GM18907 (cell line): Measurements from ENCODE around the gene DCUN1D3.

ENCODE experiments used
- ATAC-seq: cut with Tn5 transposase; IDR thresholded peaks from one replicate; pipeline ENCODE4 v1.9.1; 2021; ENCODE audit warnings: mild to moderate bottlenecking, moderate library complexity; ENCODE audit not compliant: unreplicated experiment

Gene DCUN1D3

DNA sequence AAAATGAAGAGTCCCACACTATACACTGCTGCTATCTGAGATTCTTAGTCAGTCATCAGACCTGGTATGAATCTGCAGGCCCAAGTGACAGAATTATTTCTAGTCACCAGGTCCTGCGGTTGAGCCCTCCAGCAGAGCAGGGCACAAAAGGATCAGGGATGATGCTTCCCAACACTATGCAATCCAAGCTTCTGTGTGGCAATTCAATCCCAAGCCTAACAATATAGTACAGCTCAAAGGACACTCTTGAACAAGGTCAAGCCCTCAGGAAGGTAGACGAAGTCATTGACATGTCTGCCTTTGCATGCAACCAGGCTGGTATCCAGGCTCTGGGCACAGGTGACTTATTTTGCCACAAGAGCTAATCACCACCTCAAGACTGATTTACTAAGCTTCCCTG is 5.8 kb downstream of the DCUN1D3 start:
- no peak for ATAC-seq

- no peak for ATAC-seq
Observed at GRCh38 chr16:20889625-20890275, 10.4 kb downstream of the DCUN1D3 start.

DNA sequence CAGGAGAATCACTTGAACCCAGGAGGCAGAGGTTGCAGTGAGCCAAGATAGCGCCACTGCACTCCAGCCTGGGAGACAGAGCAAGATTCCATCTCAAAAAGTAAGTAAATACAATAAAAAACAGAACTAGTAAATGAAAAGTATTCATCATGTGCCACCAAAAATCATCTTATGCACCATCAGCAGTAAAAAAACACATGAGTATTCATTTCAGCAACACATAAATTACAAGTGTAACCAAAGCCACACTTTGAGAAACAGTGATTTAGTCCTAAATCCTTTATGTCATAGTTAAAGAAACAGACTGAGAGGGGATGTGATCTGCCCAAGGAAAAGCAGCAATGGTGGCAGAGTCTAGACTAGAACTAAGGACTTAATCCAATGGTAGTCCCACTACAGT is 13.0 kb downstream of the DCUN1D3 start:
- ATAC-seq, result no peak

DNA sequence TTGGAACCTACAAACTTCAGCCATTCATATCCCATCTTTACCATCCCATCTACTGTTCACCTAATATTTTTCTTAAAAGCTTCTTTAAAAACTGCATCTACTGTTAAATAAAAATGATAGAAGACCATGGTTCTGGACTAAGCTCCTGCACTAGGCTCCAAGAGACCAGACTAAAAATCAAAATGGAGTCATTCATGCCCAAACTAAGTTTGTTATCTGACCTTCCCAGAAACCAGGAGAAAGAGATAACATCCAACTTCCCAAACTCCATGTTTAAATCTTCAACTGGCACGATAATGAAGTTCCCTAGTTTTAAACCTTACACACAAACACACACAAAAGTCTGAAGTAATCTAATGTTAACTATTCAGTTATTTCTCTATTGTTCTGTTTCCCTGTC is 13.8 kb downstream of the DCUN1D3 start:
- ATAC-seq, result no peak

- no peak for ATAC-seq
Observed at GRCh38 chr16:20884240-20884556, 16.0 kb downstream of the DCUN1D3 start.

- no peak for ATAC-seq
Observed at GRCh38 chr16:20883554-20884239, 16.5 kb downstream of the DCUN1D3 start.

DNA sequence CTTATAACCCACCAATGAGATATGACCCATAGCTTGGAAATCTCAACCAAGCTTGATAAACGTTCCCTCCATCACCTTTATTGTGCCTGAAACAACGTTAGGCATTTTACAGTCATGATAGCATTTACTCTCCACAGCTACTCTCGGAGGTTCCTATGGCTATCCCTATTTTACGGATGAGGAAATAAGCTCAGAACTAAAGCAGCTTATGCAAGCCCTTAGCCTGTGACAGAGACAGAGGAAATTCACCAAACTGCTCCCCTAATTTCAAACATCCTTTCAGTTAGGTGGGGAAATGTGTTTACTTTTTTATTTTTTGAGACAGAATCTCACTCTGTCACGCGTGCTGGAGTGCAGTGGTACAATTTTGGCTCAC is 18.7 kb downstream of the DCUN1D3 start:
- no peak for ATAC-seq

DNA sequence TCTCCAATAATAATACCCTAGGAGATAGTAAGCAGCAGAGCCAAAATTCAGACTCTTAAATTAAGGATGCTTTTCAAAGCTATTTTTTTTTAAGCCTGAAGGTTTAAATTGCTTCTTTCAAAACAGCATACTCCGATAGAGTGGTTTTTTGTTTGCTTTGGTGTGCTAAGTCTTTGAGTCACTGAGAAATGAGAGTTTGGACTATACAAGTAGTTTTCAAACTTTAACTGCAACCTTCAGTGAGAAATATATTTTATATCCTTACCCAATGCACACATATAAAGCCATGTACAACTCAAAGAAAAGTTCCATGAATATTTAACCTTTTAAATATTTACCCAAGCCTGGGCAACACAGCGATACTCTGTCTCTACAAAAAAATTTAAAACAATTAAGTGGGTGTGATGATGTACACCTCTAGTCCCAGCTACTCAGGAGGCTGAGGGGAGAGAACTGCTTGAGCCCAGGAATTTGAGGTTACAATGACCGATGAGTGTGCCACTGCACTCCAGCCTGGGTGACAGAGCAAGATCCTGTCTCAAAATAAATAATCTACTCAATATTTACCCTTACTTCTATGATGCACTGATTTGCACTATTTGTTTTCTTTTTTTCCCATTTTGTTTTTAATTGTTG is 19.2 kb downstream of the DCUN1D3 start:
- no peak for ATAC-seq

DNA sequence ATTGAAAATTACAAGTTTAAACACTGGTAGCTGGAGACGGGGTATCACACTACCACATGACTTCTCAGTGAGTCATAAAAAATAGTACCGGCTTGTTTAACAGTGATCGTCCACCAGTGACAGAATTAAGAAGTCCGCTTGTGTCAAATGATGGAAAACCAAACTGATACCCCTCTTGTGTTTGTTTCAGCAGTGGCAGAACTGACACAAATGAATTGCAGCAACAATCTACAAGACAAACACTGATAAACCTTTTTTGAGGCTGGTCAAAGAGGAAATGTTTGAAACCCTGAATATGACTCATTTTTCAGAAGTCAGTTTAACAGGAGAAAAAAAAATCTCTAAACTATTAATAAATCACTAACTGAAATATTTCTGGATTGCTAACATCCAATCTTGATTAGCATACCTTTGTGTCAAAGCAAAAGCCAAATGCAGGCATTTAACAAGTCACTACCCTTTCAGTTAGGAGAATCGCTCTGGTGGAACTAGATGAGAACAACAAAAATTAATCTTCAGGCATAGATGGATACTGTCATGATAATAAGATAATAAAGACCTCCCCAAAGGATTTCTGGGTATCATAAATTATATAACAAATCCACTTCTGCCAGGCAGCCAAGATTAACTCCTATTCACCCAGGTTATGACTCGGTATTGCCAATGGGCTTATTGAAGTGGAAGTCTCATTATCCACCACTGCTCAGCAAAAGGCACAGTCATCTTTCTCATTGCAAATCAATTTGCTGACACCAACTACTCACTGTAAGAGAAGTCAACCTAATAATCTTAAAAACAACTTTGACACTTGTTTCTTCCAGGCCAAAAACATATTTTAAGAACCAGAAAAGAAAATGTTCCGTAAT is 20.8 kb downstream of the DCUN1D3 start:
- ATAC-seq, result peak; percentile 36

GRCh38 chr16:20878682-20879147 is 21.4 kb downstream of the DCUN1D3 start:
- peak; percentile 11 for ATAC-seq

DNA sequence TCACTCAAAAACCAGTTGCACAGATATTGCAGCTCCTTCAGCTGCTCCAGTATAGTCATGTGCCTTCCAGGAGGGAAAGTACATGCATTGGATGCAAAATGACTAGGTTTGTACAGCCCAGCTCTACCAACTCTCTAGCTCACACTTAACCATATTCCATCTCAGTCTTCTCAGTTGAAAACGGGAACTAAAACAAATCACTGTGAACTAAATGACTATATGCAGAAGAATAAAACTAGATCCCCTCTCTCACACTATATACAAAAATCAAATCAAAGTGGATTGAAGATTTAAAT is 24.9 kb downstream of the DCUN1D3 start:
- ATAC-seq, result no peak

GRCh38 chr16:20874088-20874581 is 26.0 kb downstream of the DCUN1D3 start:
- no peak for ATAC-seq

DNA sequence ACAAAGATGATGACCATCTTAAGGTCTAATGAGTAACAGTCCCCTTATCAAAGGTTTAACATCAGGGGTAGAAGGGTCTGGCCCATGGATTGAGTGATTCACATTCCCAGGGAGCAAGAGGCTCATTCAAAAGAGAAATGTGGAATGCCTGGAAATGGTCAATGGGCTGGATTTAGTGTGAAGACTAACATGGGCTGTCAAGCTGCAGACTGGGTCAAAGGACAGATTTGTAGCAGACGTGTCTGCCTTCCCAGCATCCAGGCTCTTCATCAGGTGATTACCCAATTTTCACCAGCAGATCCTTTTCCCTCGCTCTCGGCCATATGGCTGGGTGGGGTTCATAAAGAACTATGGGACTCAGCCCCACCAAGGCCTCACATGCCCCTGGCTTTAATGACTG is 26.8 kb downstream of the DCUN1D3 start:
- ATAC-seq, result no peak

GRCh38 chr16:20871941-20872815 is 28.0 kb downstream of the DCUN1D3 start:
- no peak for ATAC-seq

DNA sequence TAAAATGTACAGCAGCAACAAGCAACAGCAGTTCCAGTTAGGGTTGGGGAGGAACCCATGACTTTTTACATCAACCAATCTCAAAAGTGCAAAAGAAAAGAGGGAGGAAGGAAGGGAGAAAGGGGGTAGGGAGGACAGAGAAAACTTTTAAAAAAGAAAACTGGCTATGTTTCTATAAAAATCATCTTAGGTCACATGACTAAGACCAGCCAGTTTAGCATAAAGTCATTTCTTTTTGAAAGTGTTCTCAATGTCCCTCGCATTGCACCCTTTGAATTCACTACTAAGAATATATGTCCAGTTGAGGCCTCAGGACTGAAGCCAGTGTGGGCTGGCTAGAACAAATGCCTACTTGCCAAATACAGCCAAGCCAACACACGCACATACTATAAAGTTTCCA is 28.9 kb downstream of the DCUN1D3 start:
- no peak for ATAC-seq

DNA sequence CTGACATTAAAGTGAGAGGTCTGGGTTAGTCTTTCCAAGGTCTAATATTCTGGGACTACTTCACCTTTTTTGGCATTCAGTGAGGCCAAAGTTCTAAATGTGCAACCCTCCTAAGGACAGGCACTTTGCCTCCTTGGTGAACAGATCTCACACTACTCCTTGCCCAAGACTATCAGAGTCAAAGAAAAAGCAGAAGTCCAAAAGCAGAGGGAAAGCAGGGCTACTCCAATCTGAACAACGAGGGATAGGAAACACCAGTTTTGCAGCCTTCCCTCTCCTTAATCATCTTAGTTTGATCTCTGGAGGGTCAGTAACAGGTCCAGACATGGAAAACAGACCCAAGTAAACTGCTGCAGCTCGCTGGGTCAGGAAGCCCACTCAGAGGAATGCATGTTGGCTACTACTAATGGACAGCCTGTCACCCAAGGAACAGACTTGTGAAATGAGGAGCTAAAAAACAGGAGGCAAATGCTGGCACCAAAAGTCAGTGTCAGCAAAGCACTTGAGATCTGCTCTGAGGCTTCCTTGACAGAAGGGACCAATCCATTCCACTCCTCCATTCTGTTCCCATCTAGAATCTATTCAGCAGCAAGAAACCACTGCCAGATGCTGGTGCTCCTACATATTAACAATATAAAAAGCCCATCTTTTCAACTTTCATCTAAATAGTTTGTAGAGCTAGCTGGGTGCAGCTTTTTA is 29.9 kb downstream of the DCUN1D3 start:
- no peak for ATAC-seq

DNA sequence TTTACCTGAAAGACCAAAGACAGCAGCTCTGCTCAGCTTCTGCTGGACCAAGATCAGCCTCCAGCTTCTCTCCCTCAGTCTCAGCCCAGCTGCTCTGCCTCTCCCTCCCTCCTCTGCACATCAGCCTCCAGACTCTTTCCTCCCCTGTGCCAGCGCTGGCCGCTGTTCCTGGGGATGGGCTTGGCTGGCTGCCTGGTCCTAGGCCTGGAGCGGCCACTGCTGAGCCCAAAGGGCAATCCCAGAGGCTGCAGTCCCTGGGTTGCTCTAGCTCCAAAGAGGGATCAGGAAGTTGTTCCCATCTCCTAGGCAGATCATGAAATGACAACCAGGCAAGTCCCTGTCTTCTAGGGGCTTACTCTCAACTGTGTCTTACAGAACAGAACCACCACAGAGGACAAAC is 31.3 kb downstream of the DCUN1D3 start:
- ATAC-seq, result no peak

DNA sequence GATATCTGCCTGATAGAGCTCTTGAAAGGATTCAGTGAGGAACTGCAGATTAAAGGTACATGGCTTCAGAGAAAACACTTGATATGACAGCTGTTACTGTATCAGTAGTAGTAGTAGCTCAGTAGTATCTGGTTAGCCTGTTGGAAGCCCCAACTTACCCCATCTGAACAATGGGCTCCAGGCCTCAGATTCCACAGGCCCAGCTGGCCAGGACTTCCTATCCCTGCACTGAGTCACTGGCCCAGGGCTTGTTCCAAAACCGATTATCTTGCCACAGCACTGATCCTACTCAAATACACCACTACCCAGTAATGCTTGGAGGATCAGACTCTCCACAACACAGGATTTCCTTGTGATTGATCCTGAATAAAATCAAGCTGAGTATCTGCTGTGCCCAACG is 32.6 kb downstream of the DCUN1D3 start:
- ATAC-seq, result no peak

GRCh38 chr16:20866801-20867200 is 33.4 kb downstream of the DCUN1D3 start:
- ATAC-seq, result no peak
